K562 (cell line): ENCODE data around the gene LAMA3. TPM values are rescaled to one million over a fixed set of nuclear protein-coding genes. Genes with fewer than 3 reads are reported as not detected.
A peak's percentile ranks its signal among the peaks of the same experiment; 100 is the strongest.

Source experiments
- ATAC-seq: fragments of 200-7000 bp; cut with Tn5 transposase; 3 replicates; pipeline ENCODE4 v1.9.1; 2020; ENCODE audit warnings: moderate library complexity
- BruUV-seq: library from RNA; stranded (reverse); fragments of 400-500 nt; replicated peaks from 2 replicates; lab custom pipeline; 2021; lab: Mats Ljungman, UMichigan
- CTCF ChIA-PET: fragments of 300-600 bp; formaldehyde crosslinking; extraction: SDS; loops from one replicate; lab custom pipeline; 2021; ENCODE audit warnings: low intra/inter-chr PET ratio; lab: Yijun Ruan, JAX
- POLR2A ChIA-PET: fragments of 300-600, 350-650 bp; sonication (Branson Sonifier 250); formaldehyde crosslinking; extraction: SDS; loops from one replicate; lab custom pipeline; 2021; ENCODE audit warnings: antibody characterized with exemption, inconsistent platforms; lab: Yijun Ruan, JAX
- DNase-seq, 4 experiments: peaks; one replicate each; pipeline versions ENCODE4 v3.0.0 to v3.0.0-alpha.2; 2011 to 2018; ENCODE audit warnings: low spot score in 3 of 4, mixed read lengths in 3 of 4; ENCODE audit errors: extremely low read depth in 1 of 4
- FAIRE-seq: peaks from 2 replicates; lab custom pipeline; 2011; peaks lifted over from hg19 to GRCh38; lab: Jason Lieb, UNC
- H2AFZ ChIP-seq: 2 replicates; pipeline ENCODE4 v1.6.0; 2011; ENCODE audit warnings: low read depth, low read length, control low read depth, inconsistent platforms
- H3K27ac ChIP-seq: fragments of 200-600 bp; 3 replicates; pipeline ENCODE4 v1.8.0; 2011; ENCODE audit warnings: low read depth, mild to moderate bottlenecking, control low read depth, inconsistent platforms, low read length, moderate library complexity, mixed read lengths; ENCODE audit errors: extremely low read depth
- H3K27me3 ChIP-seq, 2 experiments: fragments of 300-600 bp in 1 of 2; 2 replicates in 1 of 2; 3 replicates in 1 of 2; pipeline versions ENCODE4 v1.6.0 to v1.8.0; 2011; ENCODE audit warnings: inconsistent platforms in 2 of 2, low read length in 2 of 2, mild to moderate bottlenecking in 1 of 2, mixed read lengths in 1 of 2, moderate library complexity in 1 of 2; ENCODE audit not compliant: control insufficient read depth in 2 of 2, insufficient read depth in 2 of 2
- H3K36me3 ChIP-seq: fragments of 300-600 bp; 3 replicates; pipeline ENCODE4 v1.8.0; 2011; ENCODE audit warnings: mild to moderate bottlenecking, low read length, inconsistent platforms; ENCODE audit not compliant: control insufficient read depth, insufficient read depth
- H3K4me1 ChIP-seq, 2 experiments: fragments of 200-600 bp in 1 of 2; replicated peaks in 1 of 2; 2 replicates in 1 of 2; 3 replicates in 1 of 2; pipeline versions ENCODE4 v1.5.1 to v1.8.0; 2011; ENCODE audit warnings: inconsistent platforms in 2 of 2, low read length in 2 of 2, mild to moderate bottlenecking in 1 of 2, mixed read lengths in 1 of 2, moderate library complexity in 1 of 2; ENCODE audit not compliant: control insufficient read depth in 2 of 2, insufficient read depth in 2 of 2
- H3K4me2 ChIP-seq: 2 replicates; pipeline ENCODE4 v1.6.1; 2011; ENCODE audit warnings: low read length, control low read depth, inconsistent platforms, mixed read lengths; ENCODE audit not compliant: insufficient read depth
- H3K4me3 ChIP-seq: fragments of 200-600 bp; sonication (generic), shearing (Covaris generic); 2 replicates; pipeline ENCODE4 v1.5.1; 2016; ENCODE audit warnings: control low read depth, inconsistent platforms
- H3K79me2 ChIP-seq: fragments of 200-600 bp; 3 replicates; pipeline ENCODE4 v1.8.0; 2011; ENCODE audit warnings: low read length, inconsistent platforms; ENCODE audit not compliant: control insufficient read depth, insufficient read depth
- H3K9ac ChIP-seq, 2 experiments: 2 replicates each; pipeline versions ENCODE4 v1.6.0 to v1.6.1; 2011; ENCODE audit warnings: low read depth in 2 of 2, low read length in 2 of 2, control low read depth in 1 of 2, inconsistent platforms in 1 of 2, mild to moderate bottlenecking in 1 of 2, mixed read lengths in 1 of 2; ENCODE audit not compliant: insufficient read depth in 1 of 2
- H3K9me1 ChIP-seq: one replicate; pipeline ENCODE4 v1.6.0; 2011; ENCODE audit warnings: inconsistent platforms, mild to moderate bottlenecking, low read length, moderate library complexity; ENCODE audit not compliant: control insufficient read depth, insufficient read depth
- H3K9me3 ChIP-seq: replicated peaks from 2 replicates; pipeline ENCODE4 v1.5.1; 2011; ENCODE audit warnings: low read depth, low read length, inconsistent platforms; ENCODE audit not compliant: control insufficient read depth, insufficient read depth
- H4K20me1 ChIP-seq: replicated peaks from 2 replicates; pipeline ENCODE4 v1.6.1; 2011; ENCODE audit warnings: low read length, inconsistent platforms, mixed read lengths; ENCODE audit not compliant: control insufficient read depth, insufficient read depth
- FOSL1 ChIP-seq: fragments of 200-800 bp; sonication (Bioruptor generic); conservative IDR thresholded peaks from 2 replicates; pipeline ENCODE4 v1.6.1; 2016; ENCODE audit warnings: missing genetic modification characterization, missing compliant biosample characterization
- MYBL2 ChIP-seq, 2 experiments: fragments of 450-650 bp in 1 of 2; sonication (generic) in 1 of 2; formaldehyde crosslinking in 1 of 2; IDR thresholded peaks; 2 replicates each; pipeline versions ENCODE4 v1.6.1 to v1.8.1; 2017 to 2022; ENCODE audit warnings: borderline replicate concordance in 1 of 2, inconsistent platforms in 1 of 2, low read depth in 1 of 2, mild to moderate bottlenecking in 1 of 2, missing genetic modification reagents in 1 of 2, moderate library complexity in 1 of 2
- ZNF140 ChIP-seq: fragments of 250-450 bp; sonication (Bioruptor Pico); IDR thresholded peaks from 2 replicates; pipeline ENCODE4 v1.8.0; 2021; ENCODE audit warnings: moderate library complexity, mild to moderate bottlenecking, inconsistent platforms
- ZNF592 ChIP-seq: fragments of 450-650 bp; IDR thresholded peaks from 2 replicates; pipeline ENCODE4 v1.6.1; 2017; ENCODE audit warnings: antibody characterized with exemption, mild to moderate bottlenecking
- WGBS: fragments of 100-300 bp; shearing (Covaris generic); methylation state at CpG from one replicate; pipeline ENCODE4 v1.1.6; 2016; ENCODE audit warnings: low coverage, mixed read lengths; ENCODE audit not compliant: insufficient coverage; ENCODE audit errors: missing lambda C conversion rate; 5-methylcytosine and 5-hydroxymethylcytosine counted together
- in situ Hi-C: fragments of 300-500 bp; cut with MboI; formaldehyde crosslinking; loops from 4 replicates; pipeline ENCODE4 v1.15.0; 2018; ENCODE audit warnings: inconsistent platforms, mixed read lengths
- intact Hi-C: fragments of 100-400 bp; cut with micrococcal nuclease; formaldehyde crosslinking; loops from 2 replicates; pipeline ENCODE4 v1.14.2; 2022
- polyA plus RNA-seq, 8 experiments: library from polyadenylated mRNA; depleted of rRNA in 4 of 8; stranded (reverse) in 5 of 8; unstranded in 3 of 8; fragments of >200 nt; fragmentation: Nextera tagmentation in 2 of 8; fragmentation: Illumina TruSeq in 1 of 8; extraction: Ambion mirVana in 2 of 8; extraction: Trizol in 1 of 8; gene quantifications; 2 replicates each; pipeline versions ENCODE4 v1.2.1 to v1.2.3, GENCODE V29; 2011 to 2014; ENCODE audit warnings: inconsistent platforms in 1 of 8, missing spikeins in 1 of 8
- total RNA-seq, 7 experiments: library from RNA; depleted of rRNA in 6 of 7; stranded (reverse); fragments of >200 nt in 6 of 7; fragmentation: Illumina TruSeq in 2 of 7; extraction: Trizol in 2 of 7; gene quantifications; 2 replicates each; pipeline versions ENCODE4 v1.2.1 to v1.2.3, GENCODE V29; 2011 to 2021; ENCODE audit warnings: low replicate concordance in 1 of 7

Gene LAMA3
- total and polyA plus RNA-seq, 9 of the 15 experiments (the other 6 are each of a cell fraction or from before 2014, with no cell fraction given), result 0.07 TPM; not detected in 8

GRCh38 chr18:23716516-23716915 is 27.3 kb downstream of the LAMA3 start:
- DNase-seq, result peak in 1 of 4 experiments; percentile 22
- H3K36me3 ChIP-seq, result no peaks in the 10 kb centered on the region
- TF ChIP-seq ZNF140 (CRISPR knock-in tag), result no peak
- TF ChIP-seq FOSL1, result peak; percentile 56
- no peak for TF ChIP-seq MYBL2 (IDR thresholded peaks at IDR 0.05; ENCODE audit: low read depth)
- TF ChIP-seq MYBL2 (CRISPR knock-in tag; IDR thresholded peaks at IDR 0.05; ENCODE audit: borderline replicate concordance), result no peak
- H3K9ac ChIP-seq, result no peak overlapping the region
- H3K9me1 ChIP-seq, result no peaks in the 10 kb centered on the region
- POLR2A ChIA-PET, result no interaction called here
- H3K27ac ChIP-seq, result no peak overlapping the region
- no peaks in the 10 kb centered on the region for H3K9me3 ChIP-seq
- H4K20me1 ChIP-seq, result no peaks in the 10 kb centered on the region
- intact Hi-C loops (no loop called here), in situ Hi-C loops (loop anchor here (10.0 kb wide), 1 partner anchor 212 kb away; the partner anchor contains the start of gene RMC1)
- 2% methylated on average over 3 of the region's 3 CpGs for WGBS
- no peak overlapping the region for H2AFZ ChIP-seq
- H3K4me3 ChIP-seq, result no peak overlapping the region
- H3K27me3 ChIP-seq, result peaks cover 3 to 6% of the 10 kb centered on the region in 2 experiments; a peak in 2 of 5 replicates
- peaks cover 0 to 24% of the 10 kb centered on the region in 2 experiments; a peak in 3 of 5 replicates for H3K4me1 ChIP-seq
- H3K4me2 ChIP-seq, result no peak overlapping the region
- FAIRE-seq, result no peak
- CTCF ChIA-PET, result no interaction called here
- H3K79me2 ChIP-seq, result no peaks in the 10 kb centered on the region
- BruUV-seq, result no TSS peak
- ATAC-seq, result no peak

GRCh38 chr18:23716966-23717365 is 27.7 kb downstream of the LAMA3 start:
- intact Hi-C loops, result no loop called here
- Histone ChIP-seq H3K27me3 (peaks cover 3 to 6% of the 10 kb centered on the region in 2 experiments; a peak in 2 of 5 replicates), H3K79me2 (no peaks in the 10 kb centered on the region), H3K4me1 (peaks cover 0 to 26% of the 10 kb centered on the region in 2 experiments; a peak in 3 of 5 replicates), H3K27ac (no peak overlapping the region), H3K9me1 (no peaks in the 10 kb centered on the region), H3K9me3 (no peaks in the 10 kb centered on the region), H4K20me1 (no peaks in the 10 kb centered on the region), H3K4me3 (no peak overlapping the region), H2AFZ (no peak overlapping the region), H3K9ac (no peak overlapping the region), H3K4me2 (no peak overlapping the region), H3K36me3 (no peaks in the 10 kb centered on the region)
- FAIRE-seq (no peak), DNase-seq (no peak), ATAC-seq (no peak)
- CTCF ChIA-PET, result no interaction called here
- no TSS peak for BruUV-seq
- POLR2A ChIA-PET, result no interaction called here
- in situ Hi-C loops, result loop anchor here (10.0 kb wide), 1 partner anchor 212 kb away; the partner anchor contains the start of gene RMC1
- TF ChIP-seq ZNF592, result no peak
